HG03196 (cell line): ENCODE results near the gene DMAC1.

Experiments
- ATAC-seq: cut with Tn5 transposase; IDR thresholded peaks from one replicate; pipeline ENCODE4 v1.9.1; 2021; ENCODE audit not compliant: unreplicated experiment

The DMAC1 gene

GRCh38 chr9:7783635-7784063 is 15.9 kb downstream of the DMAC1 start:
- ATAC-seq: no peak

GRCh38 chr9:7782400-7783120 is 17.0 kb downstream of the DMAC1 start:
- no peak for ATAC-seq

DNA sequence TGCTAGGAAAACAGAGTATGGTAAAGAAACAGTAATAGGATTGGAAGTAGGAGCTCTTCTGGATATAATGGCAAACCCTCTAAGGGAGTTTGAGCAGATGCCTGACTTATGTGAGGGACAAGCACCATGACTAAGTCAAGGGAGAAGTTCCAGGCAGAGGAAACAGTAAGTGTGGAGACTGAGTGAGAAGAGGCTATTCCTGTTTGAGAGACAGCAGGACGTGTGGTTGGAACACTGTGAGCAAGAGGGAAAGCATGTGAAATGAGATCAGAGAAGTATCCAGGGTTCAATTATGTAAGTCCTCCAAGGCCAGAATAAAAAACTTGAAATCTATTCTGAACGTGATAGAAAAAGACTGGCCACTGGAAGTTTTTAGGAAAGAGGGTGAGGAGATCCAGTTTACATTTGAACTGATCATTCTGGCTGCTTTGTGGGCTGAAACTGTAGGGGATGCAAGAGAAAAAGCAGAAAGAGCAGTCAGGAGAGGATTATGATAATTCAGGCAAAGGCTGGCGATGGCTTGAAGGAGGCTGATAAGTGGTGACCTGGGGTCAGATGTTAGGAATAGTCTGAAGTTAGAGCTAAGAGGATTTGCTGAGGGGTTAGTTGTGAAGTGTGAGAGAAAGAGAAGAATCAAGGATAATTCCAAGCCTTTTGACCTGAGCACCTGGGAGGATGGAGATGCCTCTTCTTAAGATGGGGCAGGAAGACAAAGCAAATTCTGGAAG is 19.2 kb downstream of the DMAC1 start:
- no peak for ATAC-seq

- no peak for ATAC-seq
Observed at GRCh38 chr9:7778851-7779600, 20.6 kb downstream of the DMAC1 start.

DNA sequence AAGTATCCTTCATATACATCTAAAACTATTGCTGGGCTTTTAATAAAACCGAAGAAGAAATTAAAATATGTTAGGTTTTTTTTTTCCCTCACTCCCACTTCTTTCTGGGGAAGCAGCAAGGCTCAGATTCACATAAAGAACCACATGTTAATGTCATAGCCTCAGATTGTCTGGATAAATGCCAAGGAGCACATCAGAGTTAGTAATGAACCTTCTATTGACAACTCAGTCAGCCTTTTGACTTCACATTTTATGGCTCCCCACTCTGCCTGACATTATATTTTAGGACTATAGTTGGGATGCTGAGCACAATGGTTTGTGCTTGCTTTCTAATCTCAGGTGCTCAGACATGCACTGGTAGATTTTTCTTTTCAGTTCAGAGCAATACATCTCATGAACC is 21.8 kb downstream of the DMAC1 start:
- no peak for ATAC-seq

DNA sequence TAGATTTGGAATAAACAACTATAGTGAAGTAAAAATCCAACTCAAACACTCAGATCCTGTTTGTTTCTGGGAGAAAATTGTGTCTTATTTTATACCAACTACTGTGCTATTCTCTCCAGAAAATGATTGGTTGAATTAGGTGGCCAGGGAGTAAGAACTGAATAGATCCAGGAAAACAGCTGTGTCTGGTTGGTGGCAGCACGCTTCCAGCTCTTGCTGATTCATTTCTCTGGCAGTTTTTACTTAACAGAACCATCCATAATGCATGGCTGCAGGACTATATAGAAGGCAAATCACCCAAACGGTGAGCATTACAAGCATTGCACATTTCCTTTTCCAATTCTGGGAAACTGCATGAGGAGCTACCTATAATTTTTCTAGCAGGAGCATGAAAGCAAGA is 29.5 kb downstream of the DMAC1 start:
- no peak for ATAC-seq

DNA sequence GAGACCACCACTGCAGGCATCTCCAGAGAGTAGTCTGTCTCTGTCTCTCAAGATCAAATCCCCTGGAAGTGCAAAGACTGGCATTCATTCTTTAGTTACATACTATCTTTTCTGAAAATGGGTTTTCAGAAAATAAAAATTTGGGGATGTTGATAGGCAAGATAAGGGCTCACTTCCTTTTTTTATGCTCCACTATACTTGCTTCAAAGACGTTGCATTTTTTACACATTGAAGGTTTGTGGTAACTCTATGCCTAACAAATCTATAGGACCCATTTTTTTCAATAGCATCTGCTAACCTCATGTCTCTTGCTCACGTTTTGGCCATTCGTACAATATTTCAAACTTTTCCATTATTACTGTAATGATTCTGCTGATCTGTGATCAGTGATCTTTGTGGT is 37.0 kb downstream of the DMAC1 start:
- no peak for ATAC-seq

DNA sequence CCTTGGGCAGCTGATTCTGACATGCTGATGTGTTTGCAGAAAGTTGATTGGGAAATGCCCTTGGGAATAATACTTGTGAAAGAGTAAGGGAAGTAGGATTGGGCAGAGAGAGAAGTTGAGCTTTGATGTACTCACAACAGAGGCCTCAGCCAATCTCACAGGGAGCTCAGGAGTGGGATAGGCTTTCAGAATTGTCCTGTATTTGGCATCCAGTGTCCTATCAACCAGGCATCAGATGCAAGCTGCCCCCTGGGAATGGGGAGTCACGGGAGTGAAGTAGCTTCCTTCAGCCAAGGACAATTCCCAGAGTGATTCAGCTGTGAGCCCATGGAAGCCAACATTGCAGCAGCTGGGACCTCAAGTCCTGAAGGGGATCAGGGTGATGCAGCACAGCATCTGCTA is 39.6 kb downstream of the DMAC1 start:
- ATAC-seq: no peak

DNA sequence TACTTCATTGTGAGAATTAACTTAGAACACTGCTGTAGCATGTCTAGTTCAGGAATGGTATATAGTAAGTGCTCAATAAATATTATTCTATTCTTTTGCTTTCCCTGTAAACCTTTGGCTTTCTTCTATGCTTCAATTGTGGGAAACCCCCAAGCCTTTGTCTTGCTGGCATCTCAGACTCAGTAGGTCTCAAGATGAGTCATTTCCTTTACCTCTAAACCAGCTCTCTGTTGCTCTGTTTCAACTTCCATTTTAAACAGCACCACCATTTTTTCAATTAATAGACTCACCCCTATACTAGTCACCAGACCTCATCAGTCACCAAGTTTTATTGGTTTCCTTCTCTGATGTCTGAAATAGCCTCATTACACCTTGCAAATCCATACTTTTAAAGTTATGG is 43.5 kb downstream of the DMAC1 start:
- peak; percentile 99 for ATAC-seq

DNA sequence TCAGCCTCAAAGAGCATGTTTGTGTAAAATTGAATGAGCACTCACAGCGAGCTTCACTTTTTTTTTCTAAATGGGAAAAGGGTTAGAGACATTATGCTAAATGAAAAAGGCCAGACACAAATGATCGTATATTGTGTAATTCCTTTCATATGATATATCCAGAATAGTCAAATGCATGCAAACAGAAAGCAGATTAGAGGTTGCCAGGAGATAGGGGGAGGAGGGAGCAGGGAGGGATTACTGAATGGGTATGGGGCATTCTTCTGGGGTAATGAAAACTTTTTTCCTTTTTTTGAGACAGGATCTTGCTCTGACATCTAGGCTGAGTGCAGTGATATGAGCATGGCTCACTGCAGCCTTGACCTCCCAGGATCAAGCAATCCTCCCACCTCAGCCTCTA is 47.1 kb downstream of the DMAC1 start:
- no peak for ATAC-seq
